CD4-positive, alpha-beta T cell treated with Interleukin-6 at 100 ng/mL for 8 hours (primary cell): ENCODE results near the gene TNIP1.

Source experiments
- DNase-seq: peaks from one replicate; pipeline ENCODE4 v3.0.0-alpha.2; 2020; ENCODE audit warnings: mixed read lengths, low spot score

Gene TNIP1

DNA sequence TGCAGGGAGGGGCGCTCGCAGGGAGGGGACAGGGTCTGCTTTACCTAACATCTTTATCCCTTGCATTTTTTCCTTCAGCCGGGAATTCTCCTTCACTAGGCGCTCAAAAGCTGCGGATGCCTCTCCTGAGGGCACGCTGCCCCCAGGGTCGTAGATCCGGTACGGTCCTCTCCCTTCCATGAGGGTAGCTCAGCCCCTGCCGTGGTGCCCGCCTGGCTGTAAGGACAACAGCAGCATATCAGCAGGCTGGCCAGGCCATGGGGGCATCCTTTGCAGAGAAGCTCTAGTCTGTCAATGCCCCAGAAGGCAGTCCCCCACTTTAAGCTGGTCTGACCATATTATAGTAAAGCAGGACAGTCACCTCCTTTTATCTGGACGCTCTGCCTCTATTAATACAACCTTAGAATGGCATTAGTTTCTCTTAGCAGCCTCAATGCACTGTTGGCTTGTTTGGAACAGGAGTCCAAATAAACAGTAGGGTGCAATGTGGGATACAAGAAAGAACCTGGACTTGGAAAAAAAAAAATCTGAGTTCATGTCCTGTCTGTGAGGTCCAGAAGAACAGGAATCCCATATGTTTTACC lies 15.8 kb downstream of the TNIP1 start:
- no peak for DNase-seq

DNA sequence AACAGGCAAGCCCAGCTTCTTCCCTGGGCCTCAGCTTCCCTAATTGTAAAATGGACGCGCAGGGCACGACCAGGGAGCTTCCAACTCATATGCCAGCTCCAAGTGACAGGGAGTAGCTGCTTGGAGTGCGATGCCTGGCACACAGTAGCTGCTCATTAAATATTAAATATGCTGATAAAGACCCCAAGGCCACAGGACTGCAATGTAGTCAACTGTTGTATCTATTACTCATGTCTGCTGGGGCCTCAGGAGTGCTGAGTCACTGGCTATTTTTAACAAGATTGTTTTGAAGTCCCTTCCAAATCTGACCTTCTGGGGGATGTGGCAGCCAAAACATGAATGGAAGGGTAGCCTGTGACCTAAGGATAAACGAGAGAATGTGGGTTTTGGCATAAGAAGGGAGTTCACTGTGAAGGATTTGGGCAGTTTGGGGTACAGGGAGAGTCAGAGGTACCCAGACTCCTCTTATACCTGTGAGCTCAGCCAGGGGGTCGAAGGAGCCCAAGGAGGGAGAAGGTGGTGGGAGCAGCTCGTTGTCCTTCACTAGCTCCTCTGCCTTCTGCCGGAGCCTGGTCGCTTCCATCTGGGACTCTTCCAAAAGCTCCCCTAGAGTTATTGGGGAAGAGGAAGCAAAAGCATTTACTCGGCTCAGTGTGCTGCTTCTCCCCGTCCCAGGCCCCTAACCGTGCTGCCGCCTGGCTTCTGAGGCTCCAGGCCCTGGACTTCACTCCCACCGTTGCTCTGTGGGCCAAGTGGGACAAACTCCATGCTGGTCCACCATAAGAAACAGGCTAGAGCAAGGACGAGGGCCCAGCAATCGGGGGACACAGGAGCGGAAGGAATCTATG lies 17.5 kb downstream of the TNIP1 start:
- no peak for DNase-seq

DNA sequence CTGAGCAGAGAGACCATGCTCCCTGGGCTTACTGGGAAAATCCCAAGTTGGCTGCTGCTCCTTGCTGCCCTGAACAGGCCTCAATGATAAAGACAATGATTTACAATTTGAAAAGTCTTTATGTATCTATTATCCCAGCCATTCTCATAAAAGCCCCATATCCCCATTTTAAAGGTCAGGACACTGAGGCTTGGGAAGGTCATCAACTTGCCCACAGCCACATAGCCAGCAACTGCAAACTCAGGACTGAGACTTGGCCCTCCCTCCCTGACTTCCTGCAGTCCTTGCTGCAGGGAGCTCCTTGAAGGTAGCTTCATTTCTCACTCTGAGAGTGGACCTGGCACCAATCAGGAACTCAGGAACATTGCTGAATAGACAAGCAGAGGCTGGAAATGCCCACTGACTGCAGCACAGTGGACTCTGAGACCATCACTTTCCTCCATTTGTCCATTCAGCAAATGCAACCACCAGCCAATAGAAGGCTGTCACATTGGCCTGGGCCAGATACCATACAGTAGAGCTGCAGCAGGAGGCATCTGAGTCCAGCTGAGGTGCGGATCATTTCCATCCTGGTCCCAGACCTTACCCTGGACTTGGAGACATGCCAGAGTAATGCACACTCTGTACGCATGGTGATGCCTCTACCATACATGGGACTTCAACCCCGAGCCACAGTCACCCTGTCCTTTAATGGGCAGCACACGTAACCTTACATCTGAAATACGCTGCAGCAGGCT lies 18.3 kb downstream of the TNIP1 start:
- no peak for DNase-seq

DNA sequence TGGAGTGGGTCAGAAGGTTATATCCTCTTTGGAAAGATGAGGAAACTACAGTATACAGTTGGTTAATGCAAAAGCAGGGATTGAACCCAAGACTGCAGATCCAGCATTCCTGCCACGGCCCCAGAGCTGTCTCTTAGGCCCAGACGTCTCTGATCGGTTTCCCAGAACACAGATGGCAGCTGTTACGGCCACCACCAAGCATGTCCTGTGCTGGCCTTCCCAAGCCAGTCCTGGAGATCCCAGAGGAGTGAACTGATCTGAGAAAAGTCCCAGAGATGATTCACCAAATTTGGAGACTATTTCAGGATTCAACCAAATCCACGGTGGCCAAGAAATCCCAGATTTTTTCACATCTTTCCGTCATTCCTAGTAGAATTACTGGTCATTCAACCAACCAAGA lies 20.1 kb downstream of the TNIP1 start:
- DNase-seq, result no peak

DNA sequence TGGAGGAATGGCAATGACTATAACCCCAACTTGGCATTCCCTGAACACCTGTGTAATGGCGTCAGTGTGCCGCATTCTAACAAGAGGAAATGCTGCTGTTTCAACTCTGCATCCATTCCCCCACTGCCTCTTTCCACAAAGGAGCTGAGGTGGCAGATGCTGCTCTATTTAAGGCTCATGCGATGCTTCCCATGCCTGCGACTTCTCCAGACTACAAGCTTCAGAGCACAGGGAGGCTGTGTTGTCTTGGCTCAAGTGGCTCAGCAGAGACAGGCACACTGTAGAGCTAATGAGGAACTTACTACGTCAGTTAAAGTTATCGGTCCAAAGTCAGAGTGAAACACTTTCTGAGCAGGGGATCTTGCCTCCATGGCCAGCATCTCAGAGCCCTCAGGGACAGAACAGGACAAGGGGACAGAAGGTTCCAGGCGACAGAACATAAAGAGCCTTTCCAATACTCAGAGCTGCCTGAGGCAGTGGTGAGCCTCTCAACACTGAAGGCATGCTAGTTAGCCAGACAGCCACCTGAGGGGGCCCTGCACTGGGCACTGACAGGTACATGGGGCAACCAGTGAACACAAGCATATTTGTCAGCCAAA lies 21.8 kb downstream of the TNIP1 start:
- DNase-seq, result no peak

DNA sequence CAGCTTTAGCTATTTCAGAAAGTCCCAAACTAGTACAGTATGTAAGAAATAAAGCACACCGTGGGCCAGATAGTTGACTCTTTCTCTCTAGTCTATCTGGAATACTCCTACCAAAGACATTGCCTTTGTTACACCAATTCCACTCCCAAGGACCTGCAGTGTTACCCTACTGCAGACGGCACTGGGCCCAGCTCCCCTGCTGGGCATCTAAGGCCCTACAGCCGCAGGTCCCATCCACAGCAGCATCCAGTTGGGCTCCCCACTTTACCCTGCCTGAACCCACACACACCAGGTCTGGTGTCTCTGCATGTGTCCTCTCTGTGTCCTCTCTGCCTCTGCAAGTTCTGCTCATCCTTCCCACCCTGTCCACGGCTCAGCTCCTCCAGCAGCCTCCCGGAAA lies 22.5 kb downstream of the TNIP1 start:
- no peak for DNase-seq

DNA sequence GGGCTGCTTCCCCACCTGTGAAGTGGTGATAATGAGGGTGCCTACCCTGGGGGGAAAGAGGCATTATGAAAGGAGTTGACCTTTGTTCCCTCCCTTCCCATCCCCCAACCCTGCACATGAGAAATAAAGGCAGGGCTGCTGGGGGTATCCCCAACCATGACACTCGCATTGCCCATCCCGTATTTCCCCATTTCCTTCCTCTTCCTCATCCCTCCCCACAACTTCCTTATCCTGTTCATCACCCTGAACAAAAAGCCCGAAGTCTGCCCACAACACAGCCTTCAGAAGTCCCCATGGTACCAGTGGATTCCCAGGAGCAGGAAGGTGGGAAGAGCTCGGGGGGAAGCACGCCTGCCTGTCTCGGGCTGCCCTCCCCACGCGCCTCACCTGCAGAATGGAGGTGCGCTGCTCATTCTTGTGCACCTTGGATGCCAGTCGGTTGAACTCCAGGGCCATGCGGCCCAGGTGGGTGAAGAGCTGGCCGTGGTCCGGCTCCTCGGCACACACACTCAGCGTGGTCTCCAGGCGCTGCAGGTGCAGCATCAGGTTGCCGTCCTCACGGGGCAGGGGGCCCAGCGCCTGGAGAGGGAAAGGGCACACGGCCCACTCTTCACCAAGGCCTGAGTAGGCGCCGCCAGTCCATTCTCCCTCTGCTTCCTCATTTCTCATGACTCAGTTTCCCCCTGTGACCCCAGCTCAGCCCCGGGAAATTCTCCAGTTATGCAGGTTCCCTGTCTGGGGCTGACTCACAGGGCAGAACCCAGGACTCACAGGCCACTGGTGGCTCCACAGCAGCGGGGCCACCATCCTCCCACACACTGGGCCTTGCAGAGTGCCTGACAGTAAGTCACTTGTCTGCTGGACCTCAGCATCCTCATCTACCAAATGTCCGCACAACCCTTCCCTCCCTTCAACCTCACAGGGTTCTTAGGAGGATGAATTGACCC lies 24.2 kb downstream of the TNIP1 start:
- no peak for DNase-seq

DNA sequence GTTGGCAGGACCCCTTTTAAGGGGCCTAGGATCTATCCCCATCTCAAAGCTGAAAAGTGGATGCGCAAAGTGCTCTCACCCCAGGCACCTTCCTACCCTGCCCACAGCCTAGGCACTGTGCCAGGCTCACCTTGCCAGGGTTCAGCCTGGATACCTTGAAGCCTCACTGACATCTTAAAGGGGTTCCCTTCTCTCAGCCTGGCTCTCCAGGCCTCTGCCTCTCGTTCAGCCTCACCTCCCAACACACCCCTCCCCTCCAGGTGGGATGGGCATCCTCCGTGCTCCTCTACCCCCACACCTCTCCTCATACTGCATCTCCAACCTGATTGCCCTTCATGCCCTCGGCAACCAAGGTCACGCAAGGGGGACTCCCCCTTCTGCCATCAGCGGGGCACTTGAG lies 25.5 kb downstream of the TNIP1 start:
- no peak for DNase-seq

DNA sequence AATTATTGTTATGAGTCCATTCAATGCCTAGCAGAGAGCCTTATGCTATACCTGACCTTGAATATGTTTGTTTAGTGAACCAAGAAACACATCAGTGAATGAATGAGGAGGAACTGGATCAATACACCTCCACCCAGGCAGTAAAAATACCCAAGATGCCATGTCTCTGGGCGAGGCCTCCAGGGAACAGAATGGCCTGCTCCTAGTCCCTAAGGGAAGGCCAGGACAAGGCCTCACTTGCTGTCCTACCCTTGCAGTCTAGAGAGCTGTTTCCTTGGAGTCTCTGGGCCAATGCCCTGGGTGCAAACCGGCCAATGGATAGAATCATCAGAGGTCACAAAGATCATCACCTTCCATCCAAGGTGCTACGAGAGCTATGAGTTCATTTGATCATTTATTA lies 26.1 kb downstream of the TNIP1 start:
- no peak for DNase-seq

DNA sequence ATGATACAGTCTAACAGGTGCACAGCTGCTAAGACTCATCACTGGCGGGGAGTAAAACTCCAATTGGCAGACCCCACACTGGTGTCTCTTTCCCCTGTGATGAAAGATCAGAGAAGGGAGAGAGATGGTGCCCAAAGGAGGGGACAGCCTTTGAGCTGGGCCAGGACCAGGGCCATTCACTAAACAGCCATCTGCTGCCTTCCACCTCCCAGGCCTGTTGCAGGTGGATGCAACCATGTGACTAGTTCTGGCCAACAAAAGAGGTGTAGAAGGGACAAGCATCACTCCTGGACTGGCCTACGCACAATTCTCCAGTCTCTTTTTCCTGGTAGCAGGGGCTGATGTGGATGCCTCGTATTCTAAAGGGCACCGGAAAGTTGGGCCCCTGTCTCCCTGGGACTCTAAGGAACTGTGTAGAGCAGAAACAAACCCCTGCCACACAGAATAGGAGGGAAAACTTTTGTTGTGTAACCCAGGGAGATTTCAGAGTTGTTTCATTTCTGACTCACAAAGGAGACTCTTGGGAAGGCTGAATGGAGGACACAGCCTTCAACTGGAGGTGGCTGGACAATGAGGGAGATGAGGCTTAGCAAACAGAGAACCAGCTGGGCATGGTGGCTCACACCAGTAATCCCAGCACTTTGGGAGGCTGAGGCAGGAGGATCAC lies 26.9 kb downstream of the TNIP1 start:
- DNase-seq, result no peak

DNA sequence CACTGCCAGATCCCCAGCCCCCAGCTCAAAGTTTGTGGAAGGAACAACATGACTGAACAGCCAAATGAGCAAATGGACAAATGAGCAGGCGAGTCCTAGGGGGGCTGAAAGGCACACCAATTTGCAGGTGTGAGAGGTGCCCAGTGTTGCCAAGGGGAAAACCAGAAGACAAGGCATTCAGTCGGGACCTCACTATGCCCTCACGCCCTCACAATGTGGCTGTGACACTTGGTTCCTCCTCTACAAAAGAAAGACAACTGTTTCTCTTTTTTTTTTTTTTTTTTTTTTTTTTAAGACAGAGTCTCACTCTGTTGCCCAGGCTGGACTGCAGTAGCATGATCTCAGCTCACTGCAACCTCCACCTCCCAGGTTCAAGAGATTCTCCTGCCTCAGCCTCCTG lies 28.0 kb downstream of the TNIP1 start:
- DNase-seq, result no peak

DNA sequence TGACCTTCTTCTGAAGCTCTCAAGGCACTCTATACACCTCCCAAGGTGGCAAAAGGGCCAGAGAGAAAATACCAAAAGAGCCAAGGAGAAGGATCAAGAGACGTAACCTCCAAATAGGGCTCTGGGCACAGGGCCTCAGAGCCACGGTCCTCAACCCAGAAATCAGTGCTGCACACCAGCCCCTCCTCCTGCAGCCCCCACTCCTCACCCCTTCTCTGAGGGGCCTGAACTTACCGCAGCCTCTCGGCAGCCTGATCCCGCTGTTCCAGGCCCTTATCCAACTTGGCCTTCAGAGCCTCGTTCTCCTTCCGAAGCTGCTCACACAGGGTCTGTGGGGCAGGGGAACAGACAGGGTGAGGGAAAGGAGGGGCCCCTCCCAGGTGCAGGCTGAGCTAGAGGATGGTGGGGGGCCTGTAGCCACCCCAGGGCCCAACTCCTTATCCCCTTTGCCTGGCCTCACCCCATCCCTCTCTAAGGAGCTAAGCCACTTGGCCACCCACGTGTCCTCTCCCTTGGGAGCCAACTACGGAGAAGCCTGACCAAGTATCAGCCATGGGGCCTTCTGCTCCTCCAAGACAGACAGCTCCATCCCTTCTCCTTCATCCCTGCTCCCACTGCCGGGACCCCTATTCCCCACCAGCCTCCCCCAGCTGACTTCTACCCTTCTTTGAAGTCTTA lies 28.8 kb downstream of the TNIP1 start:
- no peak for DNase-seq

DNA sequence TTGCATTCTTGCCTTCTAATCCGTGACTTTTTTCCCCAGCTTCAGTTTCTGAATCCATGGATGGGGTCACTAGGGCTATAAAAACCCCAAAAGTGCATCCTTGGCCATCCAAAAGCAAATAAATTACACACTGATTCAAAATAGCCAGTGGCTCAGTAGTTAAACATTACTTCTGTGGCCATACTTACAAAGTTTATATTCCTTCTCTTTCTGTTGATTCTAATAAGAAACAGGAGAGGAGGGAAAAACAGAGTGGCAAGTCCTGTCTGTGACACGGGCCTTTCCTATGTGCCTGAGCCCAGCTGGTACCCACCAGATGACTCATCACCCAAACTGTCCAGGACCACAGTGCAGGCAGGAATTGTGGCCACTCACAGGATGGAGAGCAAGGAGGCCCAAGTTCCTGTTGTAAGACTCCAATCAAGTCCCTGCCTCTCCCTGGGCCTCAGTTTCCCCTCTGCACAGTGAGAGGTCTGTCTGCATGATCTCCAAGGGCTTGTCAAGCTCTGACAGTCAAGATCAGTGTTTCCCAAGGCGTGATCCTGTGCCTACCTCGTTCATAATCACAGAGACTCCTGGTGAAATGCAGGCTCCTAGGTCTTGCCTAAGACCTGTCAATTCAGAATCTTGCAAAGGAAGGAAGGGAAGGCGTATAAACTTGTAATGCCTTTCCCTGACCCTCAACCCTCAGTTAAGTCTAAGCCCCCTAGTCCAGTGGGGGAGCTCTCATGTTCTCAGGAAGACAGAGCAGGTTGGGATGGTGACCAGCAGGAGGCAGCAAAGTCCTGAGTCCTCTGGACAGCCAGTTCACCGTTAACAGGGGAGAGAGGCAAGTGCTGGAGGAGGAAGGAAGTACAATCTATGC lies 29.5 kb downstream of the TNIP1 start:
- peak; percentile 66 for DNase-seq

DNA sequence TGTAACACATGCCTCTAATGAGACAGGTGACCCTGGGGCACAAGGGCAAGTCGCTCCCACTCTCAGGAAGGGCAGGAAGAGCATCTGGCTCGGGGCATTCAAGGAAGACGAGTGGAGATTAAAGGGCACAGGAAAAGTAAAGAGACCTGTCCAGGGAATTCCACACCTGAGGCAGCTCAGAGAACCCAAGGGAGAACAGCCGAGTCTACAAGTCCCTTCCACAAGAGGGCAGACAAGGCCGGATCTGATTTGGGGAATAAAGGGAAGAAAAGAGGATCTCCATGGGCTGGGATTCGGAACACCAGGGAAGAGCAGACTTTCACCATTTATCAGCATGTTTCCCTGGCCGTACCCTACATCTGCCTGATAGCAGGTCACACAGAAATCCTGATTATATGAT lies 32.3 kb downstream of the TNIP1 start:
- DNase-seq, result no peak

DNA sequence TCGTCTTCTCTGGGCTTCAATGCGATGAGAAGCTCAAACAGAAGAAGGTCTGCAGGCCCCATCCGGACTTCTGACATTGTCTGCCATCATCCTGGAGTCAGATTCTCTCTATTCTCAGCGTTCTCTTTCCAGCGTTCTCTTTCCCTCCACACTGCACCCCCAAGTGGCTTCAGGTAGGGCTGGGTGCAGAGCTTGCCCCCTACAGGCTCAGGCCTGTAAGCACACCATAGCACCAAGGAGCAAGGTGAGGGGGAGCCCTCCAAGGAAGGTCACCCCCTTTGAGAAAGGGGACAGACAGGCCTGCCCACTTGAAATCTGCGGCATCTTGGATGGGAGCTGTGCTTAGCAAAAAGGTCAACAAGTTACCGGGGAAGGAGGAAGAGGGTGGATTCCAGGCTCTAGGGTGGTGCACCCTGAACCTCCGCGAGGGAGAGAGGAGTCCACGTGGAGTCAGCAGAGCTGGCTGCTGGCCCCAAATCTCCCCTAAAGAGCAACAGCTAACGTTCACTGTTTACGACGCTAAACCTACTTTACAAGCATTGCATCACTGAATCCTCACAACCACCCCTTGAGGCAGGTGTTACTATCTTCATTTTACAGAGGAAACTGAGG lies 32.9 kb downstream of the TNIP1 start:
- DNase-seq, result peak; percentile 31

DNA sequence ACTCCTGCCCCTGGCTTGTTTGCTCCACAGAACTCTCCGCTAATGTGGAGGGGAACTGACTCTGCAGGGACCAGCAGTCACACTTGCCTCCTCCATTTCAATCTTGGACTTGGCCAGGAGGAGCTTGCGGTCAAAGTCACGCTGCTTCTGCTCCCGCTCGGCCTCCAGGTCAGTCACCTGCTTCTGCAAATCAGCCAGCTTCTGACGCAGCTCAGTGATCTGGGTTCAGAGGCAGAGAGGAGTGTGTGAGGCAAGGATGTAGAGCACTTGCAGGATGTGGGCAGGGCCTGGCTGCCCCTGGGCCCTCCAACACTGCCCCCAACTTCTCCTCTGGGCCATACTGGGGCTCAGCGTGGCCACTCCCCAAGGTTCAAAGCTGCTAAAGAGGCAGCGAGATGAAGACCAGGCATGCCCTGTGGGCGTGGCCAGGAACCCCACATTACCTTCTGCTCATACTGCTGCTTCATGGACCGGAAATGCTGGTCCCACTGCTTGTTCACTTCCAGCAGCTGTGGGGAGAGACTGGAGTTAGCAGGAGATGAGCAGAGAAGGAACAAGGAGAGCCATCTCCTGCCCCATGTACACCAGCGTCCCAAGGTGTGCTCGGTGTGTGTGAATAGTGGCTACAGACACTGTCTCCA lies 38.3 kb downstream of the TNIP1 start:
- no peak for DNase-seq

DNA sequence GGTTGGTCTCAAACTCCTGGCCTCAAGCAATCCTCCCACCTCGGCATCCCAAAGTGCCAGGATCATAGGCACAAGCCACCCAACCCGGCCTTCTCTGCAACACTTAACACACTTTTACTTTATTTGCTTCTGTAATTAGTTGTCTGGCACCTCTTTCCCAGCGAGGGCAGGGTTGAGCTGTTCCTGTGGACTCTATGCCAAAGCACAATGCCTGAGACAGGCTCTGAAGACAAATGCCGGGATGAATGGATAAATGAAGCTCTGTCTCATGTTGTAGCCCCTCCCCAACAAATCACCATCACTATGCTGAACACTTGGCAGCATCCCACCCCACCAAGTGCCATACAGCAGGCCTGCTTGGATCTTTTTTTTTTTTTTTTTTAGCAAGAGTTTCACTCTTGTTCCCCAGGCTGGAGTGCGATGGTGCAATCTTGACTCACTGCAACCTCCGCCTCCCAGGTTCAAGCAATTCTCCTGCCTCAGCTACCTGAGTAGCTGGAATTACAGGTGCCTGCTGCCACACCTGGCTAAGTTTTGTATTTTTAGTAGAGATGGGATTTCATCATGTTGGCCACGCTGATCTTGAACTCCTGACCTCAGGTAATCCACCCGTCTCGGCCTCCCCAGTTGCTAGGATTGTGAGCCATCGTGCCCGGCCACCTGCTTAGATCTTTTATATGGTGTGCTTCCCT lies 39.1 kb downstream of the TNIP1 start:
- no peak for DNase-seq

DNA sequence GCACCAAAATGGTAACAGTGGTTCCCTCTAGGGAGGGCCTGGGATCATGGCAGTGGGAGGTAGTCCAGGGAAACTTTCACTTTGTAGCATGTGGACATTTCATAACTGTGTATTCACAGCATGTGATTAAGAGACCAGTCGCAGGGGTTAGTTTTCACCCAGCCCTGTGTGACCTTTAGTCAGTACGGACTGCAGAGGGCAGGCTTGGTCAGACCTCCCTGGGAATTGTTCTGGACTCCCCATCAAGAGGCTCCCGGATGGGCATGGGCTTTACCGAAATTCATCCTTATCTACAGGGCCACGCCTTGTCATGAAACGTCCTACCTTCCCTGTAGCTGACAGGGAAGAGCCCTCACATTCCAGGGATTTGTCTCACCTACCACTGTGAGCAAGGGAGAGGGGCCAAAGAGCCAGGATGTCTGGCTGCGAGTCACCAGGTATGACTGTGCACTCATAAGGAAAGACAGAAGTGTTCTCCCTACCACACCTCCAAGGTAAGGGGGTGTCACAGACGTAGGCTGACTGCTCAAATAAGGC lies 40.6 kb downstream of the TNIP1 start:
- no peak for DNase-seq
